Adrenal gland (tissue), 12 donors: ENCODE measurements around the gene UPK2. TPM values are rescaled to one million over a fixed set of nuclear protein-coding genes. Genes with fewer than 3 reads are reported as not detected.

ENCODE experiments used
- DNase-seq, 7 donors: peaks; one replicate each; pipeline ENCODE4 v3.0.0-alpha.2; 2019 to 2020
- H3K27ac ChIP-seq, 5 donors: fragments of 200-600 bp; sonication (generic) in 4 of 5; 1 replicate in 3 of 5; 2 replicates in 2 of 5; pipeline versions ENCODE4 v1.5.1 to v1.8.0; 2016 to 2020; ENCODE audit warnings: mild to moderate bottlenecking in 1 of 5
- H3K27me3 ChIP-seq: fragments of 200-600 bp; 2 replicates; pipeline ENCODE4 v1.8.0; 2021
- H3K36me3 ChIP-seq, 2 donors: fragments of 200-600 bp; replicated peaks in 1 of 2; 1 replicate in 1 of 2; 2 replicates in 1 of 2; pipeline versions ENCODE4 v1.5.1 to v1.8.0; 2018 to 2022
- H3K4me1 ChIP-seq, 2 donors: fragments of 200-600 bp; replicated peaks in 1 of 2; 1 replicate in 1 of 2; 2 replicates in 1 of 2; pipeline versions ENCODE4 v1.5.1 to v1.8.0; 2018 to 2021
- H3K4me3 ChIP-seq, 4 donors: fragments of 200-600 bp; sonication (generic) in 3 of 4; one replicate each; pipeline ENCODE4 v1.5.1; 2016 to 2018
- H3K9me3 ChIP-seq, 3 donors: fragments of 200-600 bp; sonication (generic) in 1 of 3; replicated peaks in 1 of 3; 1 replicate in 2 of 3; 2 replicates in 1 of 3; pipeline versions ENCODE4 v1.5.1 to v1.8.0; 2016 to 2021
- CTCF ChIP-seq, 6 experiments: fragments of 450-650 bp in 4 of 6; fragments of 200-600 bp in 2 of 6; sonication (generic) in 1 of 6; IDR thresholded peaks; 1 replicate in 5 of 6; 2 replicates in 1 of 6; pipeline versions ENCODE4 v1.5.1 to v1.8.0; 2016 to 2021; ENCODE audit warnings: antibody characterized with exemption in 6 of 6, mild to moderate bottlenecking in 2 of 6, moderate library complexity in 1 of 6
- POLR2A ChIP-seq, 2 donors: fragments of 450-650 bp; IDR thresholded peaks; one replicate each; pipeline ENCODE4 v1.6.1; 2017; ENCODE audit warnings: antibody characterized with exemption in 2 of 2, mild to moderate bottlenecking in 2 of 2, moderate library complexity in 1 of 2
- WGBS, 4 donors: extraction: QIAGEN DNeasy Blood & Tissue Kit in 2 of 4; methylation state at CpG; one replicate each; pipeline versions ENCODE4 v1.1.5 to v1.1.7; 2013 to 2017; 5-methylcytosine and 5-hydroxymethylcytosine counted together
- intact Hi-C, 2 donors: fragments of 100-400 bp; cut with DNase I; formaldehyde crosslinking; loops; one replicate each; pipeline versions ENCODE4 v1.14.1 to v1.15.0; 2022 to 2023
- polyA plus RNA-seq, 3 donors: library from polyadenylated mRNA; stranded (reverse); fragments of 200-250 nt in 2 of 3; fragments of 350-450 nt in 1 of 3; fragmentation: Illumina TruSeq in 1 of 3; extraction: RNeasy Lipid Tissue Mini Kit (QIAGEN cat#74804) in 1 of 3; gene quantifications; one replicate each; pipeline ENCODE4 v1.2.3, GENCODE V29; 2013 to 2014
- total RNA-seq, 9 donors: library from RNA; depleted of rRNA in 4 of 9; stranded (reverse); fragments of >200 nt in 4 of 9; fragments of 120-200 nt in 1 of 9; fragmentation: NEBNext Ultra II Directional in 1 of 9; extraction: Animal tissue kit (Norgen Biotek cat#: 25700) in 1 of 9; gene quantifications; one replicate each; pipeline versions ENCODE4 v1.1.0 to v1.2.4, GENCODE V29; 2013 to 2023
- donor health status: healthy with polysubstance abuse.
- donor health status: Bipolar disorder and iron deficiency.
- donor health status: DM: yes; HTN: yes; CAD: no.
- donor health status: DM: no; HTN: no; CAD: no.
- donor health status: DM: no; HTN: no; CAD: no.
- donor health status: DM: yes; HTN: yes; CAD: no.

UPK2 gene
- total and polyA plus RNA-seq, 12 donors = 0.39 to 1.0 (median 0.64) TPM; not detected in 9

- no peaks in the 10 kb centered on the region for H3K27me3 ChIP-seq
- intact Hi-C loops = no loop called here
- H3K9me3 ChIP-seq = no peaks in the 10 kb centered on the region
- WGBS, 4 donors = 17 to 27% (median 25%) methylated on average over 5 to 9 of the region's 9 CpGs
- H3K27ac ChIP-seq = peak overlapping the region; percentile 43 to 98 (median 92)
- peak overlapping the region in 1 of 4 donors; percentile 20 for H3K4me3 ChIP-seq
- no peaks in the 10 kb centered on the region for H3K36me3 ChIP-seq
- peak in 5 of 7 donors; percentile 27 to 67 (median 51) for DNase-seq
- TF ChIP-seq POLR2A (IDR thresholded peaks at IDR 0.05) (peak in 1 of 2 donors; percentile 26), CTCF (IDR thresholded peaks at IDR 0.05) (no peak)
- peaks cover 94 to 100% of the 10 kb centered on the region in 2 donors for H3K4me1 ChIP-seq
Measured at GRCh38 chr11:118913411-118914125, 42.5 kb upstream of the UPK2 start.

GRCh38 chr11:118914178-118914918, 41.8 kb upstream of the UPK2 start:
- Histone ChIP-seq H3K27me3 (no peaks in the 10 kb centered on the region), H3K9me3 (no peaks in the 10 kb centered on the region), H3K36me3 (no peaks in the 10 kb centered on the region), H3K4me3 (peak overlapping the region in 1 of 4 donors; percentile 6), H3K4me1 (peaks cover 97 to 98% of the 10 kb centered on the region in 2 donors), H3K27ac (peak overlapping the region; percentile 43 to 98 (median 92))
- TF ChIP-seq POLR2A (IDR thresholded peaks at IDR 0.05) = no peak
- no peak for TF ChIP-seq CTCF (IDR thresholded peaks at IDR 0.05)
- DNase-seq = peak in 4 of 7 donors; percentile 35 to 48 (median 46)
- intact Hi-C loops = no loop called here
- 18 to 39% (median 30%) methylated on average over 4 to 15 of the region's 15 CpGs for WGBS, 4 donors

GRCh38 chr11:118914987-118915386, 41.1 kb upstream of the UPK2 start:
- H3K4me1 ChIP-seq = peaks cover 97 to 98% of the 10 kb centered on the region in 2 donors
- no peaks in the 10 kb centered on the region for H3K9me3 ChIP-seq
- whole genome bisulfite sequencing, 4 donors = 56 to 80% (median 74%) methylated on average over 3 to 4 of the region's 4 CpGs
- DNase-seq = no peak
- intact Hi-C loops = no loop called here
- H3K4me3 ChIP-seq = no peak overlapping the region
- H3K27me3 ChIP-seq = no peaks in the 10 kb centered on the region
- H3K36me3 ChIP-seq = no peaks in the 10 kb centered on the region
- peak overlapping the region; percentile 18 to 98 (median 92) for H3K27ac ChIP-seq
- TF ChIP-seq POLR2A (IDR thresholded peaks at IDR 0.05) (no peak), CTCF (IDR thresholded peaks at IDR 0.05) (no peak)

GRCh38 chr11:118915396-118915795, 40.7 kb upstream of the UPK2 start:
- Histone ChIP-seq H3K9me3 (no peaks in the 10 kb centered on the region), H3K4me3 (no peak overlapping the region), H3K27ac (peak overlapping the region; percentile 18 to 98 (median 92)), H3K4me1 (peaks cover 97 to 98% of the 10 kb centered on the region in 2 donors), H3K27me3 (no peaks in the 10 kb centered on the region), H3K36me3 (no peaks in the 10 kb centered on the region)
- 50 to 81% (median 73%) methylated on average over 1 to 2 of the region's 2 CpGs for WGBS, 4 donors
- peak in 1 of 7 donors; percentile 8 for DNase-seq
- intact Hi-C loops = no loop called here
- TF ChIP-seq CTCF (IDR thresholded peaks at IDR 0.05) = no peak
- no peak for TF ChIP-seq POLR2A (IDR thresholded peaks at IDR 0.05)
